Heart right ventricle (tissue), 12 donors: ENCODE results near the gene CHCHD10. TPM values are rescaled to one million over a fixed set of nuclear protein-coding genes. Genes with fewer than 3 reads are reported as not detected.

ENCODE experiments used
- polyA plus RNA-seq, 2 donors: library from polyadenylated mRNA; stranded (reverse); fragments of 200-250 nt; gene quantifications; one replicate each; pipeline ENCODE4 v1.2.3, GENCODE V29; 2013
- total RNA-seq, 10 donors: library from RNA; stranded (reverse); fragmentation: NEBNext Ultra II Directional in 3 of 10; extraction: Animal tissue kit (Norgen Biotek cat#: 25700) in 3 of 10; gene quantifications; one replicate each; pipeline versions ENCODE4 v1.2.1 to v1.2.4, GENCODE V29; 2021 to 2023
- donor health status: ischemic (EF 13 %, LVEDD 7.1; RV severe dilation, severe dysfunction).
- donor health status: healthy with polysubstance abuse.
- donor health status: DM: no; HTN: yes; CAD: no.
- donor health status: DM: no; HTN: no; CAD: no.
- donor health status: ischemic (EF 25% LVEDD 6.9; RV normal size, moderate dysfunction).
- donor health status: ischemic (EF 25% LVEDD 5.7; RV mildly dilated, moderate dysfunction).
- donor health status: healthy.
- donor health status: nonischemic (EF 11% LVEDD 7.7; RV severe dilation, severe dysfunction).
- donor health status: DM: yes; HTN: yes; CAD: no.
- donor health status: PGD.
- donor health status: ischemic (EF 29% LVEDD 5.4; RV normal size, mild dysfunction).
- donor health status: nonischemic (EF 23%, LVEDD 6.1; RV moderate dilation, normal function).

The CHCHD10 gene
- total and polyA plus RNA-seq, 12 donors: 735 to 3,552 (median 1,056) TPM

Other genes starting within 250 kb of the CHCHD10 start
- gene IGLL1, start 187.7 kb downstream of the CHCHD10 start, total RNA-seq: not detected
- not detected for gene IGLL1, start 187.7 kb downstream of the CHCHD10 start, polyA plus RNA-seq
- not detected for gene DRICH1, start 135.7 kb downstream of the CHCHD10 start, total RNA-seq
- under 1 TPM; 0.03 to 0.44 TPM for gene DRICH1, start 135.7 kb downstream of the CHCHD10 start, polyA plus RNA-seq
- gene RGL4, start 77.0 kb downstream of the CHCHD10 start, total RNA-seq: 1 to 10 TPM in 1 of 10 donors, under 1 TPM in 1, not detected in 8; 0.23 to 1.6 TPM
- under 1 TPM; 0.29 to 0.59 TPM for gene RGL4, start 77.0 kb downstream of the CHCHD10 start, polyA plus RNA-seq
- 1 to 10 TPM; 3.0 to 4.2 (median 3.6) TPM for gene ZNF70, start 16.9 kb downstream of the CHCHD10 start, total RNA-seq
- 1 to 10 TPM; 1.2 to 2.1 TPM for gene ZNF70, start 16.9 kb downstream of the CHCHD10 start, polyA plus RNA-seq
- 1 to 10 TPM in 4 of 10 donors, under 1 TPM in 2, not detected in 4; 0.56 to 2.5 (median 1.3) TPM for gene VPREB3, start 13.5 kb downstream of the CHCHD10 start, total RNA-seq
- gene VPREB3, start 13.5 kb downstream of the CHCHD10 start, polyA plus RNA-seq: under 1 TPM; 0.83 to 0.88 TPM
- not detected for gene C22orf15, start 5.0 kb downstream of the CHCHD10 start, total RNA-seq
- under 1 TPM; 0.12 to 0.66 TPM for gene C22orf15, start 5.0 kb downstream of the CHCHD10 start, polyA plus RNA-seq
- 10 to 100 TPM in 4 of 10 donors, 1 to 10 TPM in 6; 3.5 to 23.4 (median 5.4) TPM for gene MMP11, start 4.9 kb upstream of the CHCHD10 start, total RNA-seq
- 10 to 100 TPM in 1 of 2 donors, 1 to 10 TPM in 1; 9.9 to 12.8 TPM for gene MMP11, start 4.9 kb upstream of the CHCHD10 start, polyA plus RNA-seq
- 10 to 100 TPM; 28.5 to 73.1 (median 39.8) TPM for gene SMARCB1, start 19.0 kb upstream of the CHCHD10 start, total RNA-seq
- gene SMARCB1, start 19.0 kb upstream of the CHCHD10 start, polyA plus RNA-seq: 10 to 100 TPM; 26.8 to 70.0 TPM
- gene DERL3, start 71.0 kb upstream of the CHCHD10 start, total RNA-seq: 1 to 10 TPM in 9 of 10 donors, under 1 TPM in 1; 0.91 to 5.1 (median 1.7) TPM
- 10 to 100 TPM in 1 of 2 donors, 1 to 10 TPM in 1; 2.0 to 14.1 TPM for gene DERL3, start 71.0 kb upstream of the CHCHD10 start, polyA plus RNA-seq
- 10 to 100 TPM; 16.1 to 30.4 (median 21.2) TPM for gene SLC2A11, start 89.9 kb upstream of the CHCHD10 start, total RNA-seq
- 10 to 100 TPM in 1 of 2 donors, 1 to 10 TPM in 1; 8.3 to 42.1 TPM for gene SLC2A11, start 89.9 kb upstream of the CHCHD10 start, polyA plus RNA-seq
- 100 to 1,000 TPM; 135 to 457 (median 225) TPM for gene MIF, start 126.4 kb upstream of the CHCHD10 start, total RNA-seq
- 100 to 1,000 TPM; 474 to 634 TPM for gene MIF, start 126.4 kb upstream of the CHCHD10 start, polyA plus RNA-seq
- gene GSTT2B, start 193.2 kb upstream of the CHCHD10 start, total RNA-seq: 10 to 100 TPM in 2 of 10 donors, 1 to 10 TPM in 8; 1.3 to 14.3 (median 4.2) TPM
- gene GSTT2B, start 193.2 kb upstream of the CHCHD10 start, polyA plus RNA-seq: 10 to 100 TPM; 23.2 to 25.4 TPM
- gene DDTL, start 198.9 kb upstream of the CHCHD10 start, total RNA-seq: 1 to 10 TPM in 4 of 10 donors, under 1 TPM in 1, not detected in 5; 0.99 to 3.3 (median 1.8) TPM
- gene DDTL, start 198.9 kb upstream of the CHCHD10 start, polyA plus RNA-seq: 1 to 10 TPM; 3.1 to 4.9 TPM
- 100 to 1,000 TPM; 118 to 226 (median 143) TPM for gene DDT, start 206.5 kb upstream of the CHCHD10 start, total RNA-seq
- 100 to 1,000 TPM; 179 to 300 TPM for gene DDT, start 206.5 kb upstream of the CHCHD10 start, polyA plus RNA-seq
- gene GSTT2, start 212.2 kb upstream of the CHCHD10 start, total RNA-seq: under 1 TPM in 1 of 10 donors, not detected in 9; 0.40 TPM
- 1 to 10 TPM in 1 of 2 donors, under 1 TPM in 1; 0.44 to 2.5 TPM for gene GSTT2, start 212.2 kb upstream of the CHCHD10 start, polyA plus RNA-seq
- not detected for gene GSTT4, start 237.5 kb upstream of the CHCHD10 start, total RNA-seq
- gene GSTT4, start 237.5 kb upstream of the CHCHD10 start, polyA plus RNA-seq: not detected
- gene CABIN1, start 243.3 kb upstream of the CHCHD10 start, total RNA-seq: 10 to 100 TPM; 26.8 to 49.6 (median 34.1) TPM
- 10 to 100 TPM; 17.5 to 48.9 TPM for gene CABIN1, start 243.3 kb upstream of the CHCHD10 start, polyA plus RNA-seq